ENCODE data around the gene SHISAL2A.

GRCh38 chr1:52588535-52588934 is 44.4 kb upstream of the SHISAL2A start:
- TF ChIP-seq ZFP30 (CRISPR knock-in tag; IDR thresholded peaks at IDR 0.05) (no peak), ISL1 (CRISPR knock-in tag; IDR thresholded peaks at IDR 0.05) (no peak), ZNF565 (CRISPR knock-in tag; conservative IDR thresholded peaks at IDR 0.05; ENCODE audit: low read depth) (no peak), ZC3H10 (CRISPR knock-in tag; IDR thresholded peaks at IDR 0.05) (no peak), BACH2 (CRISPR knock-in tag; IDR thresholded peaks at IDR 0.05; ENCODE audit: borderline replicate concordance) (no peak), OSR1 (CRISPR knock-in tag; IDR thresholded peaks at IDR 0.05) (no peak), PPARA (CRISPR knock-in tag; IDR thresholded peaks at IDR 0.05; ENCODE audit: borderline replicate concordance) (no peak), ZFP3 (CRISPR knock-in tag; IDR thresholded peaks at IDR 0.05) (no peak), PATZ1 (CRISPR knock-in tag; IDR thresholded peaks at IDR 0.05; ENCODE audit: borderline replicate concordance) (no peak), CREB5 (CRISPR knock-in tag; IDR thresholded peaks at IDR 0.05; ENCODE audit: low read depth) (no peak), ZNF8 (CRISPR knock-in tag; IDR thresholded peaks at IDR 0.05) (no peak), RARB (CRISPR knock-in tag; IDR thresholded peaks at IDR 0.05) (no peak)

All from SK-N-SH treated with all-trans-retinoic acid at 6 μM for 48 hours (cell line).